H1 (cell line): ENCODE measurements around the gene TSPEAR. TPM values are rescaled to one million over a fixed set of nuclear protein-coding genes. Genes with fewer than 3 reads are reported as not detected.
A peak's percentile ranks its signal among the peaks of the same experiment; 100 is the strongest.

ENCODE experiments used
- CTCF ChIA-PET: fragments of 300-600 bp; sonication (Branson Sonifier 250); formaldehyde crosslinking; loops from one replicate; lab custom pipeline; 2021; ENCODE audit not compliant: partially characterized antibody; lab: Charles Lee
- POLR2A ChIA-PET: fragments of 300-600 bp; sonication (Branson Sonifier 250); formaldehyde crosslinking; loops from one replicate; lab custom pipeline; 2021; ENCODE audit warnings: inconsistent platforms; ENCODE audit not compliant: partially characterized antibody; lab: Charles Lee
- DNase-seq, 2 experiments: peaks; one replicate each; pipeline versions ENCODE4 v3.0.0 to v3.0.0-alpha.2; 2010 to 2022; ENCODE audit warnings: low spot score in 2 of 2, low read depth in 1 of 2, mixed read lengths in 1 of 2
- FAIRE-seq: peaks from 2 replicates; lab custom pipeline; 2011; peaks lifted over from hg19 to GRCh38; lab: Jason Lieb, UNC
- H2AFZ ChIP-seq: 2 replicates; pipeline ENCODE4 v1.8.1; 2012; ENCODE audit warnings: low read length, inconsistent platforms
- H2AK5ac ChIP-seq: 2 replicates; pipeline ENCODE4 v1.6.1; 2013; ENCODE audit warnings: low read depth, low read length
- H2BK120ac ChIP-seq: replicated peaks from 2 replicates; pipeline ENCODE3; 2013; ENCODE audit warnings: low read depth, low read length, inconsistent platforms
- H2BK12ac ChIP-seq: 2 replicates; pipeline ENCODE4 v1.6.1; 2013; ENCODE audit warnings: low read depth, low read length
- H2BK15ac ChIP-seq: 2 replicates; pipeline ENCODE4 v1.6.1; 2013; ENCODE audit warnings: low read length
- H2BK20ac ChIP-seq: 2 replicates; pipeline ENCODE4 v1.6.1; 2013; ENCODE audit warnings: low read length
- H2BK5ac ChIP-seq: 2 replicates; pipeline ENCODE4 v1.6.1; 2013; ENCODE audit warnings: low read depth, low read length
- H3K14ac ChIP-seq: 2 replicates; pipeline ENCODE4 v1.6.1; 2013; ENCODE audit warnings: inconsistent platforms; ENCODE audit not compliant: insufficient read length
- H3K18ac ChIP-seq: 2 replicates; pipeline ENCODE4 v1.6.1; 2013; ENCODE audit warnings: low read length; ENCODE audit errors: extremely low read depth
- H3K23ac ChIP-seq: 2 replicates; pipeline ENCODE4 v1.6.1; 2013; ENCODE audit warnings: inconsistent platforms; ENCODE audit not compliant: insufficient read length
- H3K23me2 ChIP-seq: 2 replicates; pipeline ENCODE4 v1.6.1; 2013; ENCODE audit warnings: low read depth, low read length
- H3K27ac ChIP-seq: 2 replicates; pipeline ENCODE4 v1.6.1; 2011; ENCODE audit warnings: low read depth, low read length, inconsistent platforms
- H3K27me3 ChIP-seq, 4 experiments: replicated peaks in 1 of 4; 1 replicate in 1 of 4; 2 replicates in 3 of 4; pipeline versions ENCODE4 v1.6.1 to v1.8.1; 2011 to 2013; ENCODE audit warnings: low read length in 3 of 4, mild to moderate bottlenecking in 3 of 4, inconsistent platforms in 2 of 4, mixed read lengths in 2 of 4, moderate library complexity in 1 of 4; ENCODE audit not compliant: control insufficient read depth in 3 of 4, insufficient read depth in 3 of 4; ENCODE audit errors: extremely low read depth in 1 of 4
- H3K36me3 ChIP-seq, 4 experiments: 2 replicates each; pipeline versions ENCODE4 v1.6.1 to v1.8.1; 2011 to 2013; ENCODE audit warnings: mild to moderate bottlenecking in 4 of 4, low read length in 3 of 4, moderate library complexity in 2 of 4, control low read depth in 1 of 4, inconsistent platforms in 1 of 4; ENCODE audit not compliant: insufficient read depth in 4 of 4, control insufficient read depth in 2 of 4
- H3K4ac ChIP-seq: replicated peaks from 2 replicates; pipeline ENCODE3; 2013; ENCODE audit warnings: low read length, low read depth, mixed read lengths, inconsistent platforms; ENCODE audit not compliant: insufficient read length
- H3K4me1 ChIP-seq, 4 experiments: replicated peaks in 1 of 4; 1 replicate in 1 of 4; 2 replicates in 3 of 4; pipeline versions ENCODE4 v1.6.1 to v1.8.1; 2011 to 2013; ENCODE audit warnings: low read length in 3 of 4, inconsistent platforms in 2 of 4, mixed read lengths in 1 of 4; ENCODE audit not compliant: insufficient read depth in 4 of 4, control insufficient read depth in 3 of 4
- H3K4me2 ChIP-seq, 2 experiments: 2 replicates each; pipeline versions ENCODE4 v1.6.1 to v1.8.1; 2011 to 2013; ENCODE audit warnings: low read depth in 2 of 2, low read length in 2 of 2, control low read depth in 1 of 2, inconsistent platforms in 1 of 2, mild to moderate bottlenecking in 1 of 2; ENCODE audit not compliant: insufficient read depth in 1 of 2
- H3K4me3 ChIP-seq, 4 experiments: fragments of 200-600, 300-600 bp in 1 of 4; sonication (generic), shearing (Covaris generic), sonication (Bioruptor Twin) in 1 of 4; 2 replicates each; pipeline versions ENCODE4 v1.5.1 to v1.8.1; 2011 to 2016; ENCODE audit warnings: low read length in 4 of 4, low read depth in 3 of 4, control low read depth in 2 of 4, inconsistent platforms in 2 of 4, mild to moderate bottlenecking in 2 of 4, mixed read lengths in 1 of 4, moderate library complexity in 1 of 4; ENCODE audit not compliant: insufficient read depth in 2 of 4; ENCODE audit errors: extremely low read depth in 1 of 4
- H3K56ac ChIP-seq: replicated peaks from 2 replicates; pipeline ENCODE3; 2013; ENCODE audit warnings: low read depth, mild to moderate bottlenecking, mixed read lengths, low read length, inconsistent platforms; ENCODE audit not compliant: insufficient read length
- H3K79me1 ChIP-seq: 2 replicates; pipeline ENCODE4 v1.6.1; 2013; ENCODE audit warnings: low read depth, low read length, control low read depth
- H3K79me2 ChIP-seq, 2 experiments: 2 replicates each; pipeline versions ENCODE4 v1.6.1 to v1.8.1; 2012 to 2013; ENCODE audit warnings: low read length in 2 of 2, mild to moderate bottlenecking in 2 of 2, inconsistent platforms in 1 of 2; ENCODE audit not compliant: insufficient read depth in 2 of 2, control insufficient read depth in 1 of 2
- H3K9ac ChIP-seq, 4 experiments: replicated peaks in 1 of 4; 1 replicate in 1 of 4; 2 replicates in 3 of 4; pipeline versions ENCODE4 v1.6.1 to v1.8.1; 2011 to 2013; ENCODE audit warnings: low read depth in 3 of 4, low read length in 3 of 4, control low read depth in 2 of 4, mild to moderate bottlenecking in 2 of 4, moderate library complexity in 2 of 4, inconsistent platforms in 1 of 4; ENCODE audit errors: extremely low read depth in 1 of 4
- H3K9me3 ChIP-seq, 2 experiments: 2 replicates each; pipeline versions ENCODE4 v1.6.1 to v1.8.1; 2012 to 2013; ENCODE audit warnings: mild to moderate bottlenecking in 2 of 2, moderate library complexity in 2 of 2, control low read depth in 1 of 2, inconsistent platforms in 1 of 2, low read depth in 1 of 2, low read length in 1 of 2, mixed read lengths in 1 of 2; ENCODE audit not compliant: insufficient read depth in 2 of 2
- H4K20me1 ChIP-seq, 2 experiments: replicated peaks in 1 of 2; 2 replicates each; pipeline versions ENCODE3 to v1.8.1; 2011 to 2013; ENCODE audit warnings: inconsistent platforms in 2 of 2, low read length in 2 of 2, mild to moderate bottlenecking in 1 of 2; ENCODE audit not compliant: insufficient read depth in 2 of 2, control insufficient read depth in 1 of 2
- H4K5ac ChIP-seq: 2 replicates; pipeline ENCODE4 v1.6.1; 2013; ENCODE audit warnings: low read length, low read depth, mixed read lengths, inconsistent platforms; ENCODE audit not compliant: insufficient read length
- H4K8ac ChIP-seq: 2 replicates; pipeline ENCODE4 v1.8.0; 2013; ENCODE audit warnings: mild to moderate bottlenecking, moderate library complexity, low read length, inconsistent platforms; ENCODE audit not compliant: insufficient read depth; ENCODE audit errors: extremely low read depth
- H4K91ac ChIP-seq: replicated peaks from 2 replicates; pipeline ENCODE3; 2013; ENCODE audit warnings: low read length, mixed read lengths, inconsistent platforms; ENCODE audit not compliant: insufficient read length
- CHD2 ChIP-seq: IDR thresholded peaks from 2 replicates; pipeline ENCODE4 v1.6.1; 2012; ENCODE audit warnings: low read length, improper control_type of control experiment
- HDAC2 ChIP-seq, 2 experiments: fragments of 300-600 bp in 1 of 2; sonication (generic) in 1 of 2; IDR thresholded peaks; 2 replicates each; pipeline ENCODE4 v1.6.1; 2011 to 2012; ENCODE audit warnings: low read depth in 2 of 2, low read length in 2 of 2, mild to moderate bottlenecking in 2 of 2, moderate library complexity in 2 of 2, borderline replicate concordance in 1 of 2, inconsistent platforms in 1 of 2
- KDM4A ChIP-seq: IDR thresholded peaks from one replicate; pipeline ENCODE4 v1.7.1; 2012; ENCODE audit warnings: low read depth, mild to moderate bottlenecking, moderate library complexity, low read length, inconsistent platforms; ENCODE audit not compliant: severe bottlenecking
- POLR2AphosphoS5 ChIP-seq: IDR thresholded peaks from 2 replicates; pipeline ENCODE4 v1.6.1; 2011; ENCODE audit warnings: low read depth, low read length
- SAP30 ChIP-seq: fragments of 300-600 bp; sonication (generic); IDR thresholded peaks from 2 replicates; pipeline ENCODE4 v1.7.1; 2012; ENCODE audit warnings: low read length, moderate library complexity, mild to moderate bottlenecking, inconsistent platforms; ENCODE audit not compliant: insufficient read depth, insufficient replicate concordance
- SP4 ChIP-seq: IDR thresholded peaks from 2 replicates; pipeline ENCODE4 v1.6.1; 2012; ENCODE audit warnings: low read length, inconsistent platforms
- WGBS, 2 experiments: shearing (Covaris generic) in 1 of 2; methylation state at CpG; one replicate each; pipeline versions ENCODE4 v1.1.6 to v1.1.7; 2013 to 2015; ENCODE audit warnings: low lambda C conversion rate in 2 of 2, mixed read lengths in 2 of 2, inconsistent platforms in 1 of 2, low coverage in 1 of 2, missing lambda C conversion rate in 1 of 2; ENCODE audit not compliant: insufficient replicate concordance in 2 of 2, insufficient coverage in 1 of 2, insufficient read length in 1 of 2; ENCODE audit errors: extremely low coverage in 1 of 2, missing lambda C conversion rate in 1 of 2; 5-methylcytosine and 5-hydroxymethylcytosine counted together
- polyA plus RNA-seq, 7 experiments: library from polyadenylated mRNA; depleted of rRNA in 3 of 7; stranded (reverse) in 5 of 7; unstranded in 2 of 7; fragments of >200 nt in 5 of 7; fragments of 200-250 nt in 2 of 7; gene quantifications; 1 replicate in 5 of 7; 2 replicates in 1 of 7; 4 replicates in 1 of 7; pipeline versions ENCODE4 v1.2.1 to v1.2.3, GENCODE V29; 2011 to 2013; ENCODE audit warnings: missing spikeins in 2 of 7, mixed read lengths in 2 of 7
- total RNA-seq: library from RNA; stranded (reverse); fragmentation: NEBNext Ultra II Directional; extraction: Animal tissue kit (Norgen Biotek cat#: 25700); gene quantifications from 2 replicates; pipeline ENCODE4 v1.2.1, GENCODE V29; 2021

TSPEAR gene
- total and polyA plus RNA-seq, 2 of the 8 experiments (the other 6 are each of a cell fraction or from before 2014, with no cell fraction given) = 0.58 to 0.89 TPM

DNA sequence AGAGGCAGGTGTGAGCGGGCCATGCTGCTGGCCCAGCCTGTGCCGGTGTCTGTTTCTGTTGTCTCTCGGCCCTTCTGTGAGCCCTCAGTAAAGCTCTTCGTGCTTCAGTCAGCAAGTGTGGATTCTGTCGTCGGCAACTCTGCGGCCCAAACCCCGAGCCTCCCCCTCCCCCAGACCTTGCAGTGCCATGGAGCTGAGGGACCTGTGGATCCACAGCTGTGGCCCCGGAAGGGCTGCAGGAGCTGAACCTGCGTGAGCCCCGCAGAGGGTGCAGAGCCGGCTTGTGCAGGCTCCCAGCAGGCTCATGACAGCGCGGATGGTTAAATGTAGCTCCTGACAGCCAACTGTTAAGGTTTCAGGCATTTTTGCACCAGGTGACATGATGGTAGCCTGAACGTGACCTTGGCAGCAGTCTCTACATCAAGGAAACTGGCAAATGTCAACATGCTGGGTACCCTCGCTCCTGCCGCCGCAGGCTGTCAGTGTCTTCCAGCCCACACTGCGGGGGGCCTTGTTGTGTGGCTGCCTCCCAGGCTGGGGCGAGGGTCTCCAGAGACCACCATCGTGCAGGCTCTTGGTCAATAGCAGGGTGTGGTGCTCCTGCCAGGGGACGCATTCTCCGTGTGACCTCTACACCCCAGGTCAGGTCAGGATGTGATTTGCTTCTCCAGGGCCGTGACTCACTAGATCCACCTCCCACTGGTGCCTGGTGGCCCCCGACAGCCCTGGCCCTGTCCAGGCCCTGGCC lies 249.1 kb downstream of the TSPEAR start:
- POLR2A ChIA-PET = no interaction called here

More for the DNA sequence above, 249.1 kb downstream of the TSPEAR start:
- H3K27ac ChIP-seq = no peak overlapping the region
- H2BK120ac ChIP-seq = no peak overlapping the region
- no peak overlapping the region for H3K14ac ChIP-seq
- H4K91ac ChIP-seq = no peak overlapping the region
- H3K4me2 ChIP-seq = no peak overlapping the region
- H3K4ac ChIP-seq = no peak overlapping the region
- no peak overlapping the region for H2AFZ ChIP-seq
- FAIRE-seq (no peak), DNase-seq (no peak)
- TF ChIP-seq POLR2AphosphoS5 (no peak), HDAC2 (IDR thresholded peaks at IDR 0.05; ENCODE audit: borderline replicate concordance in 1 of 2, low read depth in 2 of 2, low read length in 2 of 2) (no peak), SP4 (no peak), SAP30 (no peak), KDM4A (no peak), CHD2 (no peak)
- peak overlapping the region; percentile 44; the same call in 1 of the 2 replicates for H2BK5ac ChIP-seq
- no peaks in the 10 kb centered on the region for H3K79me1 ChIP-seq
- peaks cover 0 to 3% of the 10 kb centered on the region in 2 experiments for H4K20me1 ChIP-seq
- H3K4me3 ChIP-seq = no peak overlapping the region
- no peaks in the 10 kb centered on the region for H3K36me3 ChIP-seq
- no peaks in the 10 kb centered on the region for H3K27me3 ChIP-seq
- H2BK20ac ChIP-seq = no peak overlapping the region
- H3K56ac ChIP-seq = no peak overlapping the region
- WGBS, 2 experiments = 90% methylated on average over 25 of the region's 25 CpGs; no CpG with 5 or more reads in 1 of the 2 experiments
- H3K9ac ChIP-seq = no peak overlapping the region
- H3K79me2 ChIP-seq = no peaks in the 10 kb centered on the region
- no peak overlapping the region for H3K18ac ChIP-seq
- H2BK12ac ChIP-seq = peak overlapping the region; percentile 27; the same call in 1 of the 2 replicates
- H3K9me3 ChIP-seq = no peaks in the 10 kb centered on the region
- no peaks in the 10 kb centered on the region; the same call in 1 of the 2 replicates for H3K23me2 ChIP-seq
- H4K8ac ChIP-seq = peak overlapping the region; percentile 5; the same call in 1 of the 2 replicates
- peaks cover 0 to 2% (median 0%) of the 10 kb centered on the region in 4 experiments; a peak in 2 of 7 replicates for H3K4me1 ChIP-seq
- no peak overlapping the region for H3K23ac ChIP-seq
- no peak overlapping the region for H2BK15ac ChIP-seq
- H2AK5ac ChIP-seq = no peak overlapping the region
- CTCF ChIA-PET = interaction anchor here (0.6 to 1.6 kb wide), 8 partner anchors 8 to 272 kb away, joined by 3 to 13 read pairs (median 4); no protein-coding TSS in a partner anchor
- H4K5ac ChIP-seq = no peak overlapping the region
